IPS DF 6.9 (cell line): ENCODE data around the gene NAA15.
A peak's percentile ranks its signal among the peaks of the same experiment; 100 is the strongest.
"Not testable (repeated sequence)": the region's sequence is repeated elsewhere in the genome, so short reads cannot be mapped to it uniquely, and the experiment has no call there.

Source experiments
- DNase-seq: peaks from one replicate; pipeline ENCODE4 v3.0.0-alpha.2; 2013; ENCODE audit warnings: low read depth, low spot score
- H3K27ac ChIP-seq: one replicate; pipeline ENCODE4 v1.5.1; 2013; ENCODE audit warnings: low read length, control low read depth
- H3K27me3 ChIP-seq: 2 replicates; pipeline ENCODE4 v1.6.1; 2013; ENCODE audit warnings: mild to moderate bottlenecking, low read length; ENCODE audit not compliant: control insufficient read depth, insufficient read depth
- H3K36me3 ChIP-seq: 2 replicates; pipeline ENCODE4 v1.6.1; 2013; ENCODE audit warnings: low read length; ENCODE audit not compliant: control insufficient read depth, insufficient read depth
- H3K4me1 ChIP-seq: 2 replicates; pipeline ENCODE4 v1.6.1; 2013; ENCODE audit warnings: low read length; ENCODE audit not compliant: control insufficient read depth, insufficient read depth
- H3K4me3 ChIP-seq: 2 replicates; pipeline ENCODE4 v1.5.1; 2013; ENCODE audit warnings: mild to moderate bottlenecking, low read length
- H3K9me3 ChIP-seq: 2 replicates; pipeline ENCODE4 v1.6.1; 2013; ENCODE audit warnings: low read length, inconsistent platforms; ENCODE audit not compliant: control insufficient read depth, insufficient read depth
- WGBS: extraction: QIAGEN DNeasy Blood & Tissue Kit; methylation state at CpG from one replicate; pipeline ENCODE4 v1.1.7; 2013; ENCODE audit warnings: mixed read lengths, missing lambda C conversion rate; ENCODE audit not compliant: insufficient read length, insufficient coverage; 5-methylcytosine and 5-hydroxymethylcytosine counted together

The NAA15 gene

GRCh38 chr4:139301113-139301820 is at the start of gene NAA15:
NAA15 (plus strand) TSS chr4:139301505; CDS start chr4:139301778, 273 bp downstream.
- H3K9me3 ChIP-seq, result no peaks in the 10 kb centered on the region
- no peaks in the 10 kb centered on the region; the same call in 1 of the 2 replicates for H3K36me3 ChIP-seq
- no CpG with 5 or more reads among the region's 61 CpGs for WGBS
- peak within 1 kb of the TSS; percentile 96 for H3K4me3 ChIP-seq
- peak; percentile 95 for DNase-seq
- H3K4me1 ChIP-seq, result no peaks in the 10 kb centered on the region
- no peak within 1 kb of the TSS for H3K27ac ChIP-seq
- no peaks in the 10 kb centered on the region for H3K27me3 ChIP-seq

- H3K27me3 ChIP-seq, result no peaks in the 10 kb centered on the region
- H3K27ac ChIP-seq, result no peak overlapping the region
- H3K36me3 ChIP-seq, result no peaks in the 10 kb centered on the region
- no peak for DNase-seq
- no peaks in the 10 kb centered on the region for H3K4me1 ChIP-seq
- H3K4me3 ChIP-seq, result no peak overlapping the region
- no peaks in the 10 kb centered on the region for H3K9me3 ChIP-seq
Observed at GRCh38 chr4:139253046-139253445, 48.3 kb upstream of the NAA15 start.

GRCh38 chr4:139253713-139254112 is 47.6 kb upstream of the NAA15 start:
- H3K36me3 ChIP-seq, result no peaks in the 10 kb centered on the region
- no peak overlapping the region for H3K27ac ChIP-seq
- H3K4me3 ChIP-seq, result no peak overlapping the region
- no peaks in the 10 kb centered on the region for H3K27me3 ChIP-seq
- DNase-seq, result no peak
- no CpG with 5 or more reads among the region's 3 CpGs for WGBS
- no peaks in the 10 kb centered on the region for H3K9me3 ChIP-seq
- H3K4me1 ChIP-seq, result no peaks in the 10 kb centered on the region

GRCh38 chr4:139255581-139255980 is 45.7 kb upstream of the NAA15 start:
- H3K4me3 ChIP-seq, H3K9me3 ChIP-seq, H3K27me3 ChIP-seq, DNase-seq, H3K4me1 ChIP-seq, H3K27ac ChIP-seq, H3K36me3 ChIP-seq: not testable (repeated sequence)
- no CpG with 5 or more reads among the region's 6 CpGs for WGBS

GRCh38 chr4:139256349-139256748 is 45.0 kb upstream of the NAA15 start:
- Histone ChIP-seq H3K27me3 (no peaks in the 10 kb centered on the region), H3K36me3 (no peaks in the 10 kb centered on the region), H3K27ac (no peak overlapping the region), H3K4me3 (no peak overlapping the region), H3K9me3 (no peaks in the 10 kb centered on the region), H3K4me1 (no peaks in the 10 kb centered on the region)
- no CpG with 5 or more reads among the region's 2 CpGs for WGBS
- no peak for DNase-seq

GRCh38 chr4:139265654-139266053 is 35.7 kb upstream of the NAA15 start:
- no peaks in the 10 kb centered on the region for H3K27me3 ChIP-seq

GRCh38 chr4:139266208-139266582 is 35.1 kb upstream of the NAA15 start:
- Histone ChIP-seq H3K27me3 (no peaks in the 10 kb centered on the region), H3K4me1 (no peaks in the 10 kb centered on the region), H3K4me3 (no peak overlapping the region), H3K9me3 (no peaks in the 10 kb centered on the region), H3K27ac (no peak overlapping the region), H3K36me3 (no peaks in the 10 kb centered on the region)
- DNase-seq, result no peak
- WGBS, result no CpG with 5 or more reads among the region's 1 CpG

More at GRCh38 chr4:139265654-139266053, 35.7 kb upstream of the NAA15 start:
- no peaks in the 10 kb centered on the region for H3K4me1 ChIP-seq
- DNase-seq, result no peak
- WGBS, result 100% methylated on average over 1 of the region's 3 CpGs
- no peak overlapping the region for H3K27ac ChIP-seq
- H3K4me3 ChIP-seq, result no peak overlapping the region
- H3K9me3 ChIP-seq, result no peaks in the 10 kb centered on the region
- no peaks in the 10 kb centered on the region for H3K36me3 ChIP-seq

- WGBS, result no CpG with 5 or more reads among the region's 14 CpGs
- H3K4me3 ChIP-seq, result no peak overlapping the region
- no peak for DNase-seq
Observed at GRCh38 chr4:139266583-139267257, 34.6 kb upstream of the NAA15 start.

GRCh38 chr4:139267301-139267700 is 34.0 kb upstream of the NAA15 start:
- H3K4me3 ChIP-seq, result no peak overlapping the region
- no peaks in the 10 kb centered on the region for H3K9me3 ChIP-seq
- no peaks in the 10 kb centered on the region for H3K4me1 ChIP-seq
- no peak overlapping the region for H3K27ac ChIP-seq
- no peaks in the 10 kb centered on the region for H3K36me3 ChIP-seq
- no peak for DNase-seq
- no peaks in the 10 kb centered on the region for H3K27me3 ChIP-seq
- no CpG with 5 or more reads among the region's 1 CpG for WGBS

More at GRCh38 chr4:139266583-139267257, 34.6 kb upstream of the NAA15 start:
- no peaks in the 10 kb centered on the region for H3K27me3 ChIP-seq
- no peaks in the 10 kb centered on the region for H3K36me3 ChIP-seq
- H3K9me3 ChIP-seq, result no peaks in the 10 kb centered on the region
- H3K4me1 ChIP-seq, result no peaks in the 10 kb centered on the region
- no peak overlapping the region for H3K27ac ChIP-seq

- Histone ChIP-seq H3K36me3 (no peaks in the 10 kb centered on the region), H3K4me1 (no peaks in the 10 kb centered on the region), H3K4me3 (no peak overlapping the region), H3K27ac (no peak overlapping the region), H3K9me3 (no peaks in the 10 kb centered on the region), H3K27me3 (peaks cover 4% of the 10 kb centered on the region)
- no peak for DNase-seq
- WGBS, result 100% methylated on average over 1 of the region's 1 CpG
Observed at GRCh38 chr4:139273835-139274234, 27.5 kb upstream of the NAA15 start.

GRCh38 chr4:139274790-139275189 is 26.5 kb upstream of the NAA15 start:
- H3K36me3 ChIP-seq, result no peaks in the 10 kb centered on the region
- no CpG with 5 or more reads among the region's 1 CpG for WGBS
- no peak overlapping the region for H3K27ac ChIP-seq
- peaks cover 14% of the 10 kb centered on the region for H3K27me3 ChIP-seq
- no peak overlapping the region for H3K4me3 ChIP-seq
- no peak for DNase-seq
- H3K9me3 ChIP-seq, result no peaks in the 10 kb centered on the region
- no peaks in the 10 kb centered on the region for H3K4me1 ChIP-seq
